GM19438 (cell line): ENCODE measurements around the gene BZW1.

Experiments
- ATAC-seq: cut with Tn5 transposase; IDR thresholded peaks from one replicate; pipeline ENCODE4 v1.9.1; 2021; ENCODE audit warnings: low read depth; ENCODE audit not compliant: unreplicated experiment

BZW1 gene

GRCh38 chr2:200864176-200865034 is 52.7 kb downstream of the BZW1 start, which contains the start of gene CLK1:
TSS of gene CLK1 (minus strand) at chr2:200864658. CDS start at chr2:200861862, 2,796 bp downstream.
- ATAC-seq, result peak; percentile 81

- no peak for ATAC-seq
Measured at GRCh38 chr2:200869014-200869413, 57.3 kb downstream of the BZW1 start.

DNA sequence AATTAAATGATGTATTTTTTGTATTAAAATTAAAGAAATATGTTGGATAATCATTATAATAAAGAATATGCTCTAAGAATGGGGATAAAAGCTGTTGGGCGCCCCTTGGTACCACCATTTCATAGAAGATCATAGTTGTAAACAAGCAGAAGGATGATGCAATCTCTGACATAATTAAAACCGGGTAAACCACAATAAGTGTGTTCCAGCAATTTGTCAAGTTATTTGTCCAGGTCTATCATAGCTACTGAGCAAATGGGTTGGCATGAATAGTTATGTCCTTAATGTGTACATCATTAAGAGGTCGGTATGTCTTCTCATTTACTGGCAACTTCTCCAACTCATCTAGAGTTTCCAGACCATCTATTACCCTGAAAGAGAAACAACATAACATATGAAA is 59.4 kb downstream of the BZW1 start:
- no peak for ATAC-seq

- no peak for ATAC-seq
Measured at GRCh38 chr2:200873560-200873959, 61.9 kb downstream of the BZW1 start.
